Lower leg skin (tissue), 3 donors: Measurements from ENCODE around the gene ANKRD6.

Experiments
- CTCF ChIP-seq, 3 donors: fragments of 450-650 bp; IDR thresholded peaks; one replicate each; pipeline ENCODE4 v1.5.1; 2016; ENCODE audit warnings: antibody characterized with exemption in 3 of 3, mild to moderate bottlenecking in 3 of 3, moderate library complexity in 2 of 3
- POLR2A ChIP-seq, 2 donors: fragments of 450-650 bp; IDR thresholded peaks; one replicate each; pipeline ENCODE4 v1.6.1; 2016 to 2017; ENCODE audit warnings: antibody characterized with exemption in 2 of 2, mild to moderate bottlenecking in 1 of 2, moderate library complexity in 1 of 2

GRCh38 chr6:89443658-89444057 is 10.7 kb downstream of the ANKRD6 start:
- TF ChIP-seq CTCF (IDR thresholded peaks at IDR 0.05) (no peak), POLR2A (IDR thresholded peaks at IDR 0.05) (no peak)
